Neutrophil (primary cell): ENCODE measurements around the gene DSCAM.

Experiments used
- H3K27ac ChIP-seq: fragments of 200-600 bp; sonication (generic); 2 replicates; pipeline ENCODE4 v1.5.1; 2016; ENCODE audit warnings: mild to moderate bottlenecking, moderate library complexity
- H3K27me3 ChIP-seq: fragments of 200-600 bp; sonication (generic); 2 replicates; pipeline ENCODE4 v1.6.0; 2016; ENCODE audit warnings: mild to moderate bottlenecking
- H3K36me3 ChIP-seq: fragments of 200-600 bp; sonication (generic); 2 replicates; pipeline ENCODE4 v1.5.1; 2017
- H3K4me1 ChIP-seq, 2 experiments: fragments of 200-600 bp in 1 of 2; sonication (generic) in 1 of 2; 1 replicate in 1 of 2; 2 replicates in 1 of 2; pipeline versions ENCODE4 v1.5.1 to v1.6.1; 2013 to 2016; ENCODE audit warnings: low read depth in 1 of 2, low read length in 1 of 2, mild to moderate bottlenecking in 1 of 2, moderate library complexity in 1 of 2; ENCODE audit not compliant: control insufficient read depth in 1 of 2, insufficient read depth in 1 of 2
- H3K4me3 ChIP-seq, 2 experiments: fragments of 200-600 bp in 1 of 2; sonication (generic) in 1 of 2; 1 replicate in 1 of 2; 2 replicates in 1 of 2; pipeline ENCODE4 v1.5.1; 2013 to 2016; ENCODE audit warnings: low read depth in 1 of 2, low read length in 1 of 2, mild to moderate bottlenecking in 1 of 2, moderate library complexity in 1 of 2
- H3K9me3 ChIP-seq: fragments of 200-600 bp; sonication (generic); 2 replicates; pipeline ENCODE4 v1.5.1; 2016
- TF ChIP-seq, protein P1 (sequence below): fragments of 200-600 bp; sonication (generic); IDR thresholded peaks from 2 replicates; pipeline ENCODE4 v1.5.1; 2016; ENCODE audit warnings: antibody characterized with exemption

The DSCAM gene

DNA sequence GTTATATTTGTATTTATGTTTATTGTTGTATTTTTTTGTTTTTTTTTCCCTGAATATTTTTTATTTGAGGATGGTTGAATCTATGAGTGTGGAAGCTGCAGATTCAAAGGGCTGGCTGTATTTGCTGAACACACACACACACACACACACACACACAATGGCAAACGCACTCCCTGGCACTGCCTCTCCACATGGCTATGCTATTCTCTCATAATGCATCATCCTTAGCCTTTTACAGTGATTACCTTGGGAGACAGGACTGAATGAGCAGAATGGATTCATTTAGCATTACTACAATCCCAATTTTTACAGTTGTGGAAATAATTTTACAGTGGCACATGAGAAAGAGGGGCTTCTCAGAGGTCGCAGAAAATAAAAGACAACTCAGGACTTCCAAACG is 589.6 kb downstream of the DSCAM start:
- no peaks in the 10 kb centered on the region for H3K9me3 ChIP-seq
- no peaks in the 10 kb centered on the region for H3K27me3 ChIP-seq
- TF ChIP-seq, protein P1, sequence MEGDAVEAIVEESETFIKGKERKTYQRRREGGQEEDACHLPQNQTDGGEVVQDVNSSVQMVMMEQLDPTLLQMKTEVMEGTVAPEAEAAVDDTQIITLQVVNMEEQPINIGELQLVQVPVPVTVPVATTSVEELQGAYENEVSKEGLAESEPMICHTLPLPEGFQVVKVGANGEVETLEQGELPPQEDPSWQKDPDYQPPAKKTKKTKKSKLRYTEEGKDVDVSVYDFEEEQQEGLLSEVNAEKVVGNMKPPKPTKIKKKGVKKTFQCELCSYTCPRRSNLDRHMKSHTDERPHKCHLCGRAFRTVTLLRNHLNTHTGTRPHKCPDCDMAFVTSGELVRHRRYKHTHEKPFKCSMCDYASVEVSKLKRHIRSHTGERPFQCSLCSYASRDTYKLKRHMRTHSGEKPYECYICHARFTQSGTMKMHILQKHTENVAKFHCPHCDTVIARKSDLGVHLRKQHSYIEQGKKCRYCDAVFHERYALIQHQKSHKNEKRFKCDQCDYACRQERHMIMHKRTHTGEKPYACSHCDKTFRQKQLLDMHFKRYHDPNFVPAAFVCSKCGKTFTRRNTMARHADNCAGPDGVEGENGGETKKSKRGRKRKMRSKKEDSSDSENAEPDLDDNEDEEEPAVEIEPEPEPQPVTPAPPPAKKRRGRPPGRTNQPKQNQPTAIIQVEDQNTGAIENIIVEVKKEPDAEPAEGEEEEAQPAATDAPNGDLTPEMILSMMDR: no peak
- H3K27ac ChIP-seq: no peak overlapping the region
- H3K36me3 ChIP-seq: no peaks in the 10 kb centered on the region
- no peaks in the 10 kb centered on the region for H3K4me1 ChIP-seq
- no peak overlapping the region for H3K4me3 ChIP-seq

DNA sequence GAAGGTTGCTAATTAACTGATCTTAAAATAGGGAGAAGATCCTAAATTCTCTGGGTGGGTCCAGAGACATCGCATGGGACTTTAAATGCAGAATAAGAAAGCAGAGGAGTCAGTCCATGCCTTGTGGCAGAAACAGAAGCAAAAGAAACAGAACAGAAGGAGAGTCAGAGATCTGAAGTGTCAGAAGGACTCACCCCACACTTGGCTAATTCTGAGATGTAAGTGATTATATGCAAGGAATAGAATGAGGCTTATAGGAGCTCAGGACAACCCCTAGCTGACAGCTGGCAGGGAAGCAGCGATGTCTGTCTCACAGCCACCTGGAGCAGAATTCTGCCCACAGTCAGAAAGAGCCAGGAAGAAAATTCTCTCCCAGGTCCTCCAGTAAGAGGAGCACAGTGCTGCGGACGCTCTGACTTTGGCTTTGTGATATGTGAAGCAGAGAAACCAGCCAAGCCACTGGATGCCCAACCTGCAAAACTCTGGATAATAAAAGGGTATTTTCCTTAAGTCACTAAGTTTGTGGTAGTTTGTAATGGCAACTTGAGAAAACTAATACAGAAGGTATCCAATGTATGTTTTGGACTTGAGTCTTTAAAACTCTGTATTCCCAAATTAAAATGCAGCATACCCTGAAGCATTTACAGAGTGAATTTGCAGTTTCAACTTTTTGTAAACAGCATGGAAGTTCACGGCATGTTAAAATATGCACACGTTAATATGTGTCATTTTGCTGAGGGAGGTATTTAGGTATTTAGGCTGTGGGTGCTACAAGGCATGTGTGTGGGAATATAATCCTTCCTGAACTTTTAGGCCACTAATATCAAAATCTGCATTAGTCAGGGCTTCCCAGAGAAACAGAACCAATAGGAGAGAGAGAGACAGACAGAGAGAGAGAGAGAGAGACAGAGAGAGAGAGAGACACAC is 591.2 kb downstream of the DSCAM start:
- Histone ChIP-seq H3K27ac (no peak overlapping the region), H3K4me1 (no peaks in the 10 kb centered on the region), H3K9me3 (no peaks in the 10 kb centered on the region), H3K4me3 (no peak overlapping the region), H3K36me3 (no peaks in the 10 kb centered on the region), H3K27me3 (no peaks in the 10 kb centered on the region)
- TF ChIP-seq, protein P1: no peak

DNA sequence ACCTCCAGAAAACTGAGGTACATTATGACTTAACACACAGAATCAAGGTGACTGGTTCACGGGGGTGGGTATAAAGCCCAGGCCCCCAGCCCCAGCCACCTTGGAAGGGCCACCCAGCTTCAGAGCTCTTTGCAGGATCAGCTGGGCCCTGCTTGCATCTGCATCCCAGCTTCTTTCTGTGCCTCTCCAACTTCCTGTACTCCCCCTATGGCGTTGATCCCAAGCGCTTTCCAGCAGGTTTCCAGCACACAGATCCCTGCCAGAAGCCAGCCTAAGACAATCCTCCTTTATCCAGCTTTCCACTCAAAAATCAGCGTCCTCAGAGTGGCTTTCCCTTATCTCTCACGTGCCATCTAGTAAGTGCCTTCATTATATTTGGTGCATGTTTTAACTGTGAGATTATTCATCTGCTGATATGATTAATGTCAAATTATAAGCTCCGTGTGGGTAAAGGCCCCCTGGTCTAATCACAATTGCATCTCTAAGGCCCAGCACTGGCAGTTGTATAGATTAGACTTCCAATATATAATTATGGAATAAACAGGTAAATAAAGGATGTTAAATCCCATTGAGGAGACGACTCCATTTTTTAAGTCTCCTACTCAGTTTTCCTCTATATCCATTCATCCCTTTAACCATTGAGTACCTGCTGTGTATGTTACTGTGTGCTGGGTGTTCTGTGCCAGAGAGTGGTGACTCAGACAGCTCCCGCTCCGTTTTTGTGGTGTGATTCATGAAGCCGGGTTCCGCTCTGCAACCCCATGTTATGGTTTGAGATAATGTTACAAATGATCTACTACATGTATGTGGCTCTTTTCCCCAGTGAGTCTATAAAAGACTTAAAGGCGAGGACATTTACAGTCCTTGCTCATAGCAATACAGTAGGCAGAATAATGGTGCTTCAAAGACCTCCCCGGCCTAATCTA is 592.2 kb downstream of the DSCAM start:
- TF ChIP-seq, protein P1: no peak
- H3K4me1 ChIP-seq: no peaks in the 10 kb centered on the region
- H3K9me3 ChIP-seq: no peaks in the 10 kb centered on the region
- H3K36me3 ChIP-seq: no peaks in the 10 kb centered on the region
- no peak overlapping the region for H3K27ac ChIP-seq
- H3K4me3 ChIP-seq: no peak overlapping the region
- H3K27me3 ChIP-seq: no peaks in the 10 kb centered on the region

DNA sequence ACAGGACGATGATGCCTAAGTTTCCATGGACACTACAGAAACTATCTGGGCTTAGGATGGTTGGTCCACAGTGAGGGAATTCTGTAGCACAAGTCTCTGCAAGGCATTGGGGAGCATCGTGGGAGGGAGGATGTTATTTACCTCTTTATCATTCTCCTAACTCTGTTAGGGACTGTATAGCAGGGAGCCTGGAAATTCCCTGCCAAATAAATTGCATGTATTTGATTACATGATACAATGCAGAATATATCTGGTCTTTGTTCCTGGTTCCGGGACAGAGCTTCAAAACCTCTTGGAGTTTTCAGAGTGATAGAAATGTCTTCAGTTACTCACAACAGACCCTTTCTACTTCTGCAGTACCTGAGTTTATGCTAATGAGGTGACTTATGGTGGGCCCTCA is 593.8 kb downstream of the DSCAM start:
- Histone ChIP-seq H3K36me3 (no peaks in the 10 kb centered on the region), H3K27me3 (no peaks in the 10 kb centered on the region), H3K9me3 (no peaks in the 10 kb centered on the region), H3K4me3 (no peak overlapping the region), H3K4me1 (no peaks in the 10 kb centered on the region), H3K27ac (no peak overlapping the region)
- TF ChIP-seq, protein P1: no peak

DNA sequence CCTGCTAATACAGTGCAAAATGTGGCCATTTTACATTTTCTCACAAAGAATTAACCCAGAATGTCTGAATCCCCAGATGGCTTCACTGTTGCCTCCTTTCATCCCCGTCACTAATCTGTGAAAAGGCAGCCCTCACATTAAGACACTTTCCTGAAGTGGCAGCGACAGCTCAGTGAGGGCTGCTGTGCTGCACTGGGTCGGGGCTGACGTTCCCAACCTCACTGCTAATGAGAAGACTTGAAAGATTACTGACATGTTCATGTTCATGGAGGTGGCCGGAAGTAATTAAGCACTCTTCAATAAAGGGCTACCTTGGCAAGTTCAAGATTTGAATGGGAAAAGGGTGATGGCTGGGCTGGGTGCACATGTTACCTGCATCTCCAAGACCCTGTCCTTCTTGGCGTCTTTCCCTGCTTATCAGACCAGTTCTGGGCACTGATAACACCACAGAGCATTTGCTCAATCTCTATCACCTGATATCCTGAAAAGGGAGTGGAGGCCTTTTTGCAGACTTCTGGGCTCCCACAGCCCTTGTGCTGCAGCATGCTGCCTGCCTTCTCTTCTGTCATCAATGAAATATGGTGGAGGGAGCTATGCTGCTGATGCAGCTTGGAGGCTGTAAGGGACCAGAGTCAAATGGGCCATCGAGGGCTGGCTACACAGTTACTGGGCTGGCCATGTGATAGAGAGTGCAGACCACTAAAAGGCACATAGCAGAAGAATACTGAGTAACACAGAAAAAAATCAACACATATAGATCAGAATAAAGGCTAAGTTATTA is 596.3 kb downstream of the DSCAM start:
- Histone ChIP-seq H3K27me3 (no peaks in the 10 kb centered on the region), H3K9me3 (no peaks in the 10 kb centered on the region), H3K4me1 (no peaks in the 10 kb centered on the region), H3K27ac (no peak overlapping the region), H3K4me3 (no peak overlapping the region), H3K36me3 (no peaks in the 10 kb centered on the region)
- TF ChIP-seq, protein P1: no peak
